A172 (cell line): ENCODE results near the gene MAP3K6. TPM values are rescaled to one million over a fixed set of nuclear protein-coding genes. Genes with fewer than 3 reads are reported as not detected.
"Not testable (repeated sequence)": the region's sequence is repeated elsewhere in the genome, so short reads cannot be mapped to it uniquely, and the experiment has no call there.

Experiments used
- DNase-seq: peaks from one replicate; pipeline ENCODE4 v3.0.0-alpha.2; 2015; ENCODE audit warnings: low spot score
- total RNA-seq: library from RNA; depleted of rRNA; stranded (reverse); fragments of >200 nt; shearing (Covaris generic); gene quantifications from 2 replicates; pipeline ENCODE4 v1.2.3, GENCODE V29; 2014; rRNA removed

The MAP3K6 gene
- 7.1 and 13.2 TPM in 2 replicates for total RNA-seq

DNA sequence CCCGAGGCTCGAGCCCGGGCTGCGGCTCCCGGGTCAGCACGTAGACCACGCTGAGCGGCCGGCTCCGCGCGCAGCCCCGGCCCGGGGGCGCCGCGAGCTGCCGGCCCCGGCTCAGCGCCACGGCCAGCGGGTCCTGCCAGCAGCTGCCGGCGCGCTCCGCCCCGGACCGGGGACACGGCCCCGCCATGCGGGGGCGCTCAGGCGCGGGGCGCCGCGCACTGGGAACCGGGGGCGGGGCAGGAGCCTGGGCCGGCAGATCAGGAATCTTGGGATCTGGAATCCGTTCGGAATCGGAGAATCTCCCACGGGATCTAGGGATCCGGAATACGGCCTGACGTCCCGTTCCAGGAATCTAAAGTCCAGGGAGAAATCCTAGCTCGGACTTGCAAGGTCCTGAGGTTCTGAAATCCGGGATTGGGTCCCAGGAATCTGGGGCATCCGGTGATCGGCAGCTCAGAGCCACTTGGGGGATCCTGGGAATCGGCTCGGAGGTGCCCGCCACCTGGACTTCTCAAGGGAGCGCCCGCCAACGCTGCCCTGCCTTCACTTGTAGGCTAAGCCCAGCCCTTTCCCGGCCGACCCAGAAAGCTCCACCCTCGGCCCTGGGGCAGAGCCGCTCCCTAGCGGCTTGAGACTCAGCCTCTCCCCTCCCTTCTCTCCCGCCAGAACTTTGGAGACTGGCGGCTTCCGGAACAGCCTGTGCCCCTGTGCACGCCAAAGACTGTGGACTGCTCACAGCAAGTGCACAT lies at the start of gene MAP3K6:
Gene MAP3K6, minus strand, starts transcription at position 551 of the 749 bp plus-strand sequence. Its CDS starts 364 bp downstream, at position 187.
- peak; percentile 66 for DNase-seq

DNA sequence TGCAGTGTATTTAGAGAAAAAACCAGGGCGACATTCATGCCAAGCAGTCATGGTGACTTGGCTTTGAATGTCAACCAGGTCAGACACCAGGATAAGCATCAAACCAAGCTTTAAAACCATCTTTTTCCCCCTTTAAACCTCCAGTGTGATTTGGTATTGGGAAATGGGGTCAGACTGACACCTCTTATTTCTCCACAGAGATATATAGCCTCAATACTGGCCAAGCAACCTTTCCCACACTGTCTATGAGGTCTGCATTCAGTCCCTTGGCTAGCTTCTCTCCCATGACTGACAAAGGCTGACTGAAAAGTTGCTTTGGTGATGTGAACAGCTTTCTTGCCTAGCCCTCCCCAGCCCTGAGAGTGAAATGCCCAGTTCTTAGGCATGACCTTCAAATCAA lies 47.3 kb upstream of the MAP3K6 start:
- DNase-seq = no peak

GRCh38 chr1:27413004-27413403 lies 46.2 kb upstream of the MAP3K6 start:
- no peak for DNase-seq

GRCh38 chr1:27412502-27412901 lies 45.7 kb upstream of the MAP3K6 start:
- no peak for DNase-seq

DNA sequence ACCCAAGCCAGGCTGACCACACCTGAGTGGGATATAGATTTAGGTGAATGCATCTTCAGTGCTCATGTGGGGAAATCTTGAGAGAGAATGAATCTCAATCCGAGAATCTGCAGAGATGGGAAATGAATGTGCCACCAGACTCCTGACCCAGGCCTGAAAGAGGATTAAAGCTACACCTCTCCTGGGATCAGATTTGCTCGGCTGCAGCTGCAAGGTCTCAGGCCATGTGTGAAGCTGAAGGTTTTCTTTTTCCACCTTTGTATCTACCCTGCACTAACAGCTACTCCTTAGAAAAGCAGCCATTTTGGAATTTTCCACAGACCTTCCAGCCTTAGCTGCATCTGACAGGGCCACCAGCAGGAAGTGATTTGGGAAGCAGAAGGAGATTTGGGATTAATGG lies 43.9 kb upstream of the MAP3K6 start:
- DNase-seq = no peak

GRCh38 chr1:27409669-27410068 lies 42.9 kb upstream of the MAP3K6 start:
- DNase-seq = no peak

GRCh38 chr1:27408151-27408550 lies 41.4 kb upstream of the MAP3K6 start:
- peak; percentile 70 for DNase-seq

GRCh38 chr1:27406791-27407190 lies 40.0 kb upstream of the MAP3K6 start:
- not testable (repeated sequence) for DNase-seq

- no peak for DNase-seq
Observed at GRCh38 chr1:27406362-27406680, 39.6 kb upstream of the MAP3K6 start.

- DNase-seq = not testable (repeated sequence)
Observed at GRCh38 chr1:27405598-27406361, 39.0 kb upstream of the MAP3K6 start.

DNA sequence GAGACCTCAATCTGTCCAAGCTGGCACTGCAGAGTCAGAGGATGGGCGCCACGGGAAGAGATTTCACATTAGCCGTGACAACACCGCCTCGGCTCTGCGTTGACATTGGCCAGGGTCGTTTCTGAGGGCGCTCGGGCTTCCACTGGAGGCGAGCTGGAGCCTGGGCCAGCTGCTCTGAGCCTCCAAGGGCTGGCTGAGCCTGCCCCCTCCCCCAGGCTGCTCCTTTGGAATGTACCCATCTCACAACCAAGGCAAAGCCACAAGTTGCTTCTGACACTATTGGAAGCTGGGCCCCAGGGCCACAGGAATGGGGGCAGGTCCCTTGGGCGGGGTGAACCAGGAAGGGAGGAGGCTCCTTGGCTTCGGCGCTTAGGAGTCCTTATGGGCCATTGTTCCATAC lies 38.3 kb upstream of the MAP3K6 start:
- no peak for DNase-seq

GRCh38 chr1:27403931-27404330 lies 37.2 kb upstream of the MAP3K6 start:
- DNase-seq = no peak

DNA sequence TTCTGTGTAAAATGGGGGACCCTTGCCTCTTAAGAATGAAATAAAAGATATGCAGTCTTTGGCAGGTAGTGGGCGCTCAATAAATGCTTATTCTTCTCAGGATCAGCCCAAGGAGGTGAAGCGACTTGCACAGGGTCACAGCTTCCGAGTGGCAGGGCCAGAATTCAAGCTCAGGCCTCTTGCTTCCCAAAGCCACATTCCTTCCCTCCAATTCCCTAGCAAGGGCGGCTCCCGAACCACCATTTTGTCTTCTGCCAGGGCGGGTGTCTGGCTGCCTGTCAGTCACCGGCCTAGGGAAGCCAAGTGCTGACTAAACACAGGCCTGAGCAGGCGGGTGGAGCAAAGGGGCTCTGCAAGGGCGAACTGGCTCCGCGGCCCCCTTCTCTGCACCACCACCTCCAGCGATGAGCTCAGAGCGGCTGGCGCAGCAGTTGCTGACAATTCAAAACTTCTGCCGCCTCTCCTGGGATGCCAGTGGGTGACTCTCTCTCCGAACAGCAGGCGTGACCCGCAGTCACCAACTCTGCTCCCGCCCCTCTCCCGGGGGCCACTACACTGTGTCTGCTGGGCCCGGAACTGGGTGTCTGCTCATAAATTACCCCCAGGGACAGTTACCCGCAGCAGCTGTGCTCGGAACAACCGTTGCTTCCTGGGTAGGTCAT lies 36.4 kb upstream of the MAP3K6 start:
- no peak for DNase-seq

- DNase-seq = peak; percentile 45
Observed at GRCh38 chr1:27402349-27402754, 35.6 kb upstream of the MAP3K6 start.

DNA sequence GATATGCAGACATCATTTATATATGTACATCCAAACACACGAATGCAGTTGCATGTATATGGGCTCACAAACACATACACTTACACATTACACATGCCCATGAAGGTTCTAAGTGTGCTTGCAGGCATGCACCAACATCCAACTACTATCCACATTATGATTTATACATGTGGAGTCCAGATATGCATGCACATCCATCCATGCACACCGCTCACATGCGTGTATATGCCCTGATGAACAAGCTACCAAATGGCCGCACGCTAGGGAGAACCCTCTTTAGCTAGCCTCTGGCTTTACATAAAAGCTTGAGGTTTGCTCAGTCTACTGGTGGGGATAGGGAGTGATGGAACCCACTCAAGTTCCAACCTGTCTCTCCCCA lies 34.2 kb upstream of the MAP3K6 start:
- no peak for DNase-seq

- no peak for DNase-seq
Observed at GRCh38 chr1:27400082-27400962, 33.6 kb upstream of the MAP3K6 start.

GRCh38 chr1:27399251-27400025 lies 32.7 kb upstream of the MAP3K6 start:
- no peak for DNase-seq

DNA sequence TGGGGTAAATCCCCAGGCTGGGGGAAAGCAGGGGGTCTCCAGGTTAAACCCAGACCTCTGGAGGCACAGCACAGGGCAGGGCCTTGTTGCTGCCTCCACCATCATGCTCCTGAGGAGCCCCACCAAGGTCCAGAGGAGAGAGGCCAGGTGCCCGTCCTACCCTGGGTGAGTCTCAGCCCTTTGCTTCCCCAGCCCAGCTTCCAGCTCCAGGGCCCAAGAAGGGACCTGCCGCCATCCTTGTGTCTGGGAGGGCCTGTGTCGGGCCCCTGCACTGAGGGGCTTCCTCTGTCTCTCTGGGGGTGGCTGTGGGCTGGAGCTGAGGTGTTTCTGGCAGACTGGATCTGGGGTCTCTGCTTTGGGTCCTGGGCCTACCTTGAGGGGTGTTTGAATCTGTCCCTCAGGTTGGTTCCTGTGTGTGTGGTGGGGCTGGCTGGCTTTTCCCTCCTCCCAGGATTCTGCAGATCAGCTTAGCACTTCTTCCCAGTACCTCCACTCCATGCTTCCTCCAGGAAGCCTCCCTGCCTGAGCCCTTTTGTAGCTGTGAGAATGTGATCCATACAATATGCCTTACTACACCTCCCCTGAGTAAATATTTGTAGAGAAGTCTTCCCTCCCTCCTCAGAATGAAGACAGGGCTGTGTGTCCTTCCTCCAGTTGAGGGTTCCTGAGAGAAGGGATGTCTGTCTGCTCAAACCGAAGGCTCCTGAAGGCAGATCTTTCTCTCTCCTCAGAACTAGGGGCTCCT lies 31.8 kb upstream of the MAP3K6 start:
- no peak for DNase-seq

DNA sequence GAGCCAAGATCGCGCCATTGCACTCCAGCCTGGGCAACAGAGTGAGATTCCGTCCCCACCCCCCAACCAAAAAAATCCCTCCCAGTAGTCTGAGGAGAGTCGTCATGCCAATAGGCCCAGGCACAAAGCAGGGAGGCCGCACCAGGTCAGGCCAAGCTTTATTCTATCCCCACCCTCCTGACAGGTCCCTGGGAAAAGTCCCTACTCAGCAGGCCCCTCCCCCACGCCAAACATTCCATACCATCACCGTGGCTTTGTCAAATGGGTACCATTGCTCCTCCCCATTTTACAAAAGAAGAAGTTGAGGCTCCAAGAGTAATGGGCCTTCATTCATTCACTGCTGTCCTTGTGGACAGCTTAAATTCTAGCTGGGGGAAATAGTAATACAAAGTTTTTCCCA lies 31.0 kb upstream of the MAP3K6 start:
- DNase-seq = no peak

DNA sequence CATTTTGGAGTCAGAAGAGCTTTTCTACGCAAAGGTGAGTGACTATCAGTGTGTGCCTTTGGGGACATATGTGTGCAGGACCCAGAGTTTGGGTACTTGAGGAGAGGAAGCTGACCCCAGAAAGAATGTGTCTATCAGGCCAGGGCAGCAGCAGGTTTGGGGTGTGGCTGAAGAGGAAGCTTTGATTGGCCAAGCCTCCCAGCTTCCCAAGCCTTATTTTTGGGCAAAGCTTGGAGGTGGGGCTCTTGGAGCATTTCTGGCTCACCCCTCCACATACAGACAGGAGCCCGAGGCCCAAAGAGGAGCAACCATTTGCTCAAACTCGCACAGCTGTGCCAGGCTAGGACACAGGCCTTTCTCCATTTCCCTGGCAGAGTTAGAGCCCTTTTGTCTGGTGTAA lies 30.3 kb upstream of the MAP3K6 start:
- no peak for DNase-seq
